Karpas-422 (cell line): Measurements from ENCODE around the gene RIPOR2. TPM values are rescaled to one million over a fixed set of nuclear protein-coding genes. Genes with fewer than 3 reads are reported as not detected.

ENCODE experiments used
- DNase-seq: peaks from one replicate; pipeline ENCODE4 v3.0.0-alpha.2; 2015
- H2AFZ ChIP-seq: fragments of 200-600 bp; sonication (generic); 2 replicates; pipeline ENCODE4 v1.6.1; 2014; ENCODE audit warnings: antibody characterized with exemption, low read length, mixed read lengths
- H3K27ac ChIP-seq: fragments of 200-600 bp; sonication (generic); 2 replicates; pipeline ENCODE4 v1.5.1; 2014; ENCODE audit warnings: mild to moderate bottlenecking, low read length, moderate library complexity
- H3K27me3 ChIP-seq: fragments of 200-600 bp; sonication (generic); 2 replicates; pipeline ENCODE4 v1.6.1; 2014; ENCODE audit warnings: low read length, mixed read lengths
- H3K36me3 ChIP-seq: fragments of 200-600 bp; sonication (generic); 2 replicates; pipeline ENCODE4 v1.6.1; 2014; ENCODE audit warnings: low read length, mixed read lengths; ENCODE audit not compliant: insufficient read depth
- H3K4me1 ChIP-seq: fragments of 200-600 bp; sonication (generic); 2 replicates; pipeline ENCODE4 v1.6.1; 2014; ENCODE audit warnings: mild to moderate bottlenecking, low read length, mixed read lengths
- H3K4me2 ChIP-seq: fragments of 200-600 bp; sonication (generic); 2 replicates; pipeline ENCODE4 v1.6.1; 2014; ENCODE audit warnings: low read length, low read depth, mild to moderate bottlenecking; ENCODE audit not compliant: poor library complexity, severe bottlenecking
- H3K4me3 ChIP-seq: fragments of 200-600 bp; sonication (generic); 2 replicates; pipeline ENCODE4 v1.5.1; 2014; ENCODE audit warnings: mild to moderate bottlenecking, antibody characterized with exemption, low read length, mixed read lengths
- H3K79me2 ChIP-seq: fragments of 200-600 bp; sonication (generic); 2 replicates; pipeline ENCODE4 v1.6.1; 2014; ENCODE audit warnings: mild to moderate bottlenecking, low read length, mixed read lengths
- H3K9ac ChIP-seq: fragments of 200-600 bp; sonication (generic); 2 replicates; pipeline ENCODE4 v1.6.0; 2014; ENCODE audit warnings: low read length
- H3K9me2 ChIP-seq: fragments of 200-600 bp; sonication (generic), shearing (Covaris generic); replicated peaks from 2 replicates; pipeline ENCODE4 v1.6.0; 2014; ENCODE audit warnings: mild to moderate bottlenecking, low read length, moderate library complexity; ENCODE audit not compliant: insufficient read depth
- H3K9me3 ChIP-seq: fragments of 300-700, 200-600 bp; sonication (generic); 2 replicates; pipeline ENCODE4 v1.6.1; 2014; ENCODE audit warnings: low read length, mixed read lengths
- H4K20me1 ChIP-seq: fragments of 200-600 bp; sonication (generic); 2 replicates; pipeline ENCODE4 v1.6.1; 2014; ENCODE audit warnings: mild to moderate bottlenecking, antibody characterized with exemption, low read length, low read depth; ENCODE audit not compliant: insufficient read depth
- total RNA-seq: library from RNA; depleted of rRNA; stranded (reverse); fragments of >200 nt; shearing (Covaris generic); gene quantifications from 2 replicates; pipeline ENCODE4 v1.2.3, GENCODE V29; 2014; ENCODE audit warnings: low replicate concordance

RIPOR2 gene
- total RNA-seq, 1 experiment from 2014 or later: 72.1 TPM

- no peak overlapping the region for H3K4me3 ChIP-seq
- no peak overlapping the region for H2AFZ ChIP-seq
- no peak overlapping the region for H3K27ac ChIP-seq
- no peaks in the 10 kb centered on the region for H3K9me2 ChIP-seq
- no peaks in the 10 kb centered on the region for H3K27me3 ChIP-seq
- no peaks in the 10 kb centered on the region for H3K4me1 ChIP-seq
- H3K9ac ChIP-seq: no peak overlapping the region
- H3K36me3 ChIP-seq: peaks cover 78% of the 10 kb centered on the region
- peaks cover 28% of the 10 kb centered on the region for H3K79me2 ChIP-seq
- DNase-seq: no peak
- no peaks in the 10 kb centered on the region for H3K9me3 ChIP-seq
- H3K4me2 ChIP-seq: no peak overlapping the region
- no peaks in the 10 kb centered on the region for H4K20me1 ChIP-seq
Observed at GRCh38 chr6:24845578-24845977, 90.2 kb downstream of the RIPOR2 start.

DNA sequence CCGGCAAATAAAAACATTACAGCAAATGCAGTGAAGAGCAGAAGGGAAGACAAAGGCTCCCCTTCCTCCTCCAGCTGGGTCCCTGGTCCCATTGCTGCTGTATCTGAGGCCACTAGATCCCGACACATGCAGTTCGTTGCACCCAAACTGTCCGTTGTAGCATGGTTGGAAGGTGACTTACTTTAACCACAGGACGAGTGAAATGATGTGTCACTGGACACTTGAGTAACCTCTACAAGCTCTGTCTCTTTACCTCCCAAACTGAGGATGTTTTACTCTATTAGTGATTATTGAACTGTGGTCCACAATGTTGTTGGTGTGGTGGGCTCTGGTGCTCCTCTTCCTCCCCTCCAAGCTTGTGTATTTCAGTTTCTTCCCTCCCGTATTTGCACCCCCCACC, 90.9 kb downstream of the RIPOR2 start:
- H3K4me2 ChIP-seq: no peak overlapping the region
- peaks cover 28% of the 10 kb centered on the region for H3K79me2 ChIP-seq
- no peaks in the 10 kb centered on the region for H3K9me2 ChIP-seq
- no peak overlapping the region for H2AFZ ChIP-seq
- H3K9me3 ChIP-seq: no peaks in the 10 kb centered on the region
- no peak overlapping the region for H3K27ac ChIP-seq
- peaks cover 79% of the 10 kb centered on the region for H3K36me3 ChIP-seq
- DNase-seq: no peak
- H3K4me1 ChIP-seq: no peaks in the 10 kb centered on the region
- no peaks in the 10 kb centered on the region for H3K27me3 ChIP-seq
- H4K20me1 ChIP-seq: no peaks in the 10 kb centered on the region
- H3K4me3 ChIP-seq: no peak overlapping the region
- no peak overlapping the region for H3K9ac ChIP-seq

GRCh38 chr6:24844061-24844460, 91.7 kb downstream of the RIPOR2 start:
- Histone ChIP-seq H4K20me1 (no peaks in the 10 kb centered on the region), H2AFZ (no peak overlapping the region), H3K4me2 (no peak overlapping the region), H3K9me3 (no peaks in the 10 kb centered on the region), H3K9me2 (no peaks in the 10 kb centered on the region), H3K27ac (no peak overlapping the region), H3K4me3 (no peak overlapping the region), H3K36me3 (peaks cover 77% of the 10 kb centered on the region), H3K27me3 (no peaks in the 10 kb centered on the region), H3K79me2 (peaks cover 28% of the 10 kb centered on the region), H3K4me1 (no peaks in the 10 kb centered on the region), H3K9ac (no peak overlapping the region)
- no peak for DNase-seq

GRCh38 chr6:24840187-24840586, 95.6 kb downstream of the RIPOR2 start:
- H3K4me3 ChIP-seq: no peak overlapping the region
- H2AFZ ChIP-seq: no peak overlapping the region
- H3K4me1 ChIP-seq: no peaks in the 10 kb centered on the region
- no peak overlapping the region for H3K9ac ChIP-seq
- H4K20me1 ChIP-seq: no peaks in the 10 kb centered on the region
- no peak overlapping the region for H3K4me2 ChIP-seq
- no peak for DNase-seq
- H3K36me3 ChIP-seq: peaks cover 73% of the 10 kb centered on the region
- no peaks in the 10 kb centered on the region for H3K9me2 ChIP-seq
- peaks cover 12% of the 10 kb centered on the region; the same call in 1 of the 2 replicates for H3K79me2 ChIP-seq
- no peaks in the 10 kb centered on the region for H3K9me3 ChIP-seq
- no peaks in the 10 kb centered on the region for H3K27me3 ChIP-seq
- no peak overlapping the region for H3K27ac ChIP-seq

GRCh38 chr6:24838994-24839393, 96.8 kb downstream of the RIPOR2 start:
- H4K20me1 ChIP-seq: no peaks in the 10 kb centered on the region
- no peaks in the 10 kb centered on the region for H3K9me3 ChIP-seq
- H3K4me3 ChIP-seq: no peak overlapping the region
- peaks cover 11% of the 10 kb centered on the region; the same call in 1 of the 2 replicates for H3K79me2 ChIP-seq
- H3K27me3 ChIP-seq: no peaks in the 10 kb centered on the region
- no peak overlapping the region for H3K4me2 ChIP-seq
- DNase-seq: no peak
- H3K36me3 ChIP-seq: peaks cover 74% of the 10 kb centered on the region
- H3K4me1 ChIP-seq: no peaks in the 10 kb centered on the region
- H2AFZ ChIP-seq: no peak overlapping the region
- no peaks in the 10 kb centered on the region for H3K9me2 ChIP-seq
- H3K27ac ChIP-seq: no peak overlapping the region
- H3K9ac ChIP-seq: no peak overlapping the region

DNA sequence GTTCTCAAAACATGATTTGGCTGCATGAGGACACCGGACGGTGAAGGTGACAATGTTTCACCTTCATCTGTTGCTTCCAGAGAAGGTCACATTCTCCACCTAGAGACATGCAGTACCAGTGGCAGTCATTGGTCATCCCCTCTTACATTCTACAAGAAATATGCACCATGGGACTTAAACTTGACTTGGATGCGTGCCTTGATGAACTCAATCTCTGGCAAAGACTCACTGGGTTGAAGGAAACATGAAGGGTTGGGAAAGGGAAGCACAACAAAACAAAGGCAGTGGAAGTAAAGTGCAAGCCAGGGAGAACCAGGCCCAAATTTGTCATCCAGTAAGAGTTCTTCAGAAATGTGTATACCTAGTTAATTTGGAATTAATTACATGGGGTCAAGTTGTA, 97.7 kb downstream of the RIPOR2 start:
- H3K27ac ChIP-seq: no peak overlapping the region
- DNase-seq: no peak
- H3K79me2 ChIP-seq: peaks cover 7% of the 10 kb centered on the region; the same call in 1 of the 2 replicates
- no peaks in the 10 kb centered on the region for H3K9me2 ChIP-seq
- no peaks in the 10 kb centered on the region for H4K20me1 ChIP-seq
- H3K4me2 ChIP-seq: no peak overlapping the region
- H3K27me3 ChIP-seq: no peaks in the 10 kb centered on the region
- no peak overlapping the region for H2AFZ ChIP-seq
- H3K36me3 ChIP-seq: peaks cover 71% of the 10 kb centered on the region
- H3K9ac ChIP-seq: no peak overlapping the region
- H3K4me1 ChIP-seq: no peaks in the 10 kb centered on the region
- H3K4me3 ChIP-seq: no peak overlapping the region
- H3K9me3 ChIP-seq: no peaks in the 10 kb centered on the region

GRCh38 chr6:24836109-24836508, 99.7 kb downstream of the RIPOR2 start:
- H3K36me3 ChIP-seq: peaks cover 76% of the 10 kb centered on the region
- H3K4me2 ChIP-seq: no peak overlapping the region
- no peaks in the 10 kb centered on the region for H3K4me1 ChIP-seq
- no peaks in the 10 kb centered on the region for H3K27me3 ChIP-seq
- no peak overlapping the region for H3K27ac ChIP-seq
- H4K20me1 ChIP-seq: no peaks in the 10 kb centered on the region
- no peak for DNase-seq
- H3K9ac ChIP-seq: no peak overlapping the region
- no peaks in the 10 kb centered on the region for H3K9me3 ChIP-seq
- no peak overlapping the region for H3K4me3 ChIP-seq
- no peak overlapping the region for H2AFZ ChIP-seq
- H3K9me2 ChIP-seq: no peaks in the 10 kb centered on the region
- no peaks in the 10 kb centered on the region for H3K79me2 ChIP-seq

DNA sequence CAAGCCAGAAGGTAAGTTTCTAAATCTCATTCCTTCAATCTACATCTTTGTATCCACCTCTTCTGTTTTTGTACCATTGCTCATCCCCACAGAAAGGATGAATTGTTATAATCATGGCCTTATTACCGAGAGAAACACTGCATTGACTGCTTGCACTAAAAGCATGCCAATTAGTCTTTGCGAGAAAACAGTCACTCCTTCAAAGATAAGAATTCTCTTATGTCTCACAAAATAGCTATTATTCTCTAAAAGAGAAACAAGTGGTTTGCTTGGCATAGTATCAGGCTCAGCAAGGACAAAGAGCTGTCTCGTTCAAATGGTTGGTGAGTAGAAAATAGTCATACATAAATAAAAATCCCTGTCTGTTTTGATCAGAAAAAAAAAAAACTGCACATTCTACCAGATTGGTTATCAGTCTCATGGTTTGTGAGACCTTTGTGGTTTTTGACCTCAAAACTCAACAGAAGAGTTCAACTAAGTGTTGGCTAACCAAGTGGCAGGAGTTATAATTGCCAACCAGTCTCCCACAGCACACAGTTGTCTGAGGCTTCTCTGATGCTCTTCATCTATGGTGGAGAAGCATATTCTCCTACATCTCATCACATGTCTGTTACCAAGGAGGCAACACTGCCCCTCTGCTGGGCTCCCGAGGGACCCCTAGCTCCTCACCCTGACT, 101.9 kb downstream of the RIPOR2 start:
- no peaks in the 10 kb centered on the region for H4K20me1 ChIP-seq
- H3K9me2 ChIP-seq: no peaks in the 10 kb centered on the region
- H2AFZ ChIP-seq: no peak overlapping the region
- H3K36me3 ChIP-seq: peaks cover 71% of the 10 kb centered on the region; the same call in 1 of the 2 replicates
- H3K27me3 ChIP-seq: no peaks in the 10 kb centered on the region
- H3K4me1 ChIP-seq: no peaks in the 10 kb centered on the region
- H3K4me2 ChIP-seq: no peak overlapping the region
- H3K79me2 ChIP-seq: no peaks in the 10 kb centered on the region
- H3K9ac ChIP-seq: no peak overlapping the region
- H3K27ac ChIP-seq: no peak overlapping the region
- H3K9me3 ChIP-seq: no peaks in the 10 kb centered on the region
- no peak overlapping the region for H3K4me3 ChIP-seq
- no peak for DNase-seq
